A673 (cell line): Measurements from ENCODE around the gene DCAF17.

Source experiments
- EZH2 ChIP-seq: fragments of 200-600 bp; sonication (generic); IDR thresholded peaks from 2 replicates; pipeline ENCODE4 v1.6.1; 2017; ENCODE audit warnings: borderline replicate concordance, low read depth, mild to moderate bottlenecking, mixed read lengths, antibody characterized with exemption, low read length; ENCODE audit not compliant: poor library complexity, severe bottlenecking
- TF ChIP-seq, protein P1 (sequence below): fragments of 300-800, 200-600 bp; sonication (generic); conservative IDR thresholded peaks from 2 replicates; pipeline ENCODE4 v1.5.1; 2017; ENCODE audit warnings: low read depth, mild to moderate bottlenecking, antibody characterized with exemption, low read length, moderate library complexity, mixed read lengths

DNA sequence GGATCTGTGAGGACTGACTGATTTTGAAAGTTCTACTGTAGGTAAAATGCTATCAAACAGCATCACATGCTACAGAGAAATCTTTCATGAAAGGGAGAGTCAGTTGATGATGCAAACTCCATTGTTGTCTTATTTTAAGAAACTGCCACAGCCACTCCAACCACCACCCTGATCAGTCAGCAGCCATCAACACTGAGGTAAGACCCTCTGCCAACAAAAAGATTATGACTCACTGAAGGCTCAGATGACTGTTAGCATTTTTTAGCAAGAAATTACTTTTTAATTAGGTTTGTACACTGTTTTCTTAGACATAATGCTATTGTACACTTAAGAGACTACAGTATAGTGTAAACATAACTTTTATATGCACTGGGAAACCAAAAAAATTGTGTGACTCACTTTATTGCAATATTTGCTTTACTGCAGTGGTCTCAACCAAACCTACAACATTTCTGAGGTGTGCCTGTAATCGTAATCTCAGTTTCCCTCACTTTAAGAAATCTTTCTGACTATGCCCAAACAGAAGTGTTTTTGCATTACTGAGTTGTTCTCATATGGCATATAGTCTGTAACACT, 43.0 kb upstream of the DCAF17 start:
- TF ChIP-seq, protein P1, sequence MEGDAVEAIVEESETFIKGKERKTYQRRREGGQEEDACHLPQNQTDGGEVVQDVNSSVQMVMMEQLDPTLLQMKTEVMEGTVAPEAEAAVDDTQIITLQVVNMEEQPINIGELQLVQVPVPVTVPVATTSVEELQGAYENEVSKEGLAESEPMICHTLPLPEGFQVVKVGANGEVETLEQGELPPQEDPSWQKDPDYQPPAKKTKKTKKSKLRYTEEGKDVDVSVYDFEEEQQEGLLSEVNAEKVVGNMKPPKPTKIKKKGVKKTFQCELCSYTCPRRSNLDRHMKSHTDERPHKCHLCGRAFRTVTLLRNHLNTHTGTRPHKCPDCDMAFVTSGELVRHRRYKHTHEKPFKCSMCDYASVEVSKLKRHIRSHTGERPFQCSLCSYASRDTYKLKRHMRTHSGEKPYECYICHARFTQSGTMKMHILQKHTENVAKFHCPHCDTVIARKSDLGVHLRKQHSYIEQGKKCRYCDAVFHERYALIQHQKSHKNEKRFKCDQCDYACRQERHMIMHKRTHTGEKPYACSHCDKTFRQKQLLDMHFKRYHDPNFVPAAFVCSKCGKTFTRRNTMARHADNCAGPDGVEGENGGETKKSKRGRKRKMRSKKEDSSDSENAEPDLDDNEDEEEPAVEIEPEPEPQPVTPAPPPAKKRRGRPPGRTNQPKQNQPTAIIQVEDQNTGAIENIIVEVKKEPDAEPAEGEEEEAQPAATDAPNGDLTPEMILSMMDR, result no peak
- TF ChIP-seq EZH2, result no peak
